GM18861 (cell line): Measurements from ENCODE around the gene SDK1.
"Not testable (repeated sequence)": the region's sequence is repeated elsewhere in the genome, so short reads cannot be mapped to it uniquely, and the experiment has no call there.

Experiments used
- ATAC-seq: cut with Tn5 transposase; IDR thresholded peaks from one replicate; pipeline ENCODE4 v1.9.1; 2021; ENCODE audit not compliant: unreplicated experiment

SDK1 gene

DNA sequence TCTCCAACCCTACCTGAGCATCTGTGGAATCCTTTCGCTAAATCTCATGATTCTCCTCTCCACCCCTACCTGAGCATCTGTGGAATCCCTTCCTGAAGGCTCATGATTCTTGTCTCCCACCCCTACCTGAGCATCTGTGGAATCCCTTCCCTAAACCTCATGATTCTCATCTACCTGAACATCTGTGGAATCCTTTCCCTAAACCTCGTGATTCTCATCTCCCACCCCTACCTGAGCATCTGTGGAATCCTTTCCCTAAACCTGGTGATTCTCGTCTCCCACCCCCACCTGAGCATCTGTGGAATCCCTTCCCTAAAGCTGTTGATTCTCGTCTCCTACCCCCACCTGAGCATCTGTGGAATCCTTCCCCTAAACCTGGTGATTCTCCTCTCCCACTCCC is 342.0 kb downstream of the SDK1 start:
- ATAC-seq, result no peak

DNA sequence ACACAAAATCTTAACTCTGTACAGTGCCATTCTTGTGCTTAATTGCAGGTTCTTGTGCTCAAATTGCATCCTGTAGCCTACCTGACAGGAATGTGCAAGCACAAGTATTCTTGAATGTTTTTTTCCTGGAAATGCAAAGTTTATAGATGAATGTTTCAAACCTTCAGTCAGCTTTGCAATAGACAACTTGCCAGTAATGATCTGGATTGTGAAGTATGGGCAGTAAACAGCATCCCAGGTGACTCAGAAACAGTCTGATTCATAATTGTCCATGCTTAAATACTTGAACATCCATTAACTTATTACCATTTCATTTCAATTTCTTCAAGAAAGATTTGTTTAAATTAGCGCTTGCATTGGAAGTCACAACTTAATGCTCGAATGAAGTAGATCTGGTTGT is 347.2 kb downstream of the SDK1 start:
- no peak for ATAC-seq

DNA sequence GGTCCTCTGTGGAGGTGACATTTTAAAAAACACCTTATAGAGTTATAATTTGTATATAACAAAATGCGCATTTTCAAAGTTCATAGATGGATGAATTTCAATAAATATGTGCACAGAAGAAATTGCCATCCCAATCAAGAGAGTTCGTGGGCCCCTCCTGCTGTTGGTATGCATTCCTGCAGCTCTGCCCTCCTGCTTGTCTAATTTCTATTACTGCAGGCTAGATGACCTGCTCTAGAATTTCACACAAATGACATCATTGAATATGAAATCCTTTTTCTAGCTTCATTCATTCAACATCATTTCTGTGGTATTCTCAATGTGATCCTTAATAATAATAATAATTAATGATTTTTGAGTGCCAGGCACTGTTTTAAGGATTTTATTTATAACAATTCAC is 348.2 kb downstream of the SDK1 start:
- ATAC-seq, result no peak

DNA sequence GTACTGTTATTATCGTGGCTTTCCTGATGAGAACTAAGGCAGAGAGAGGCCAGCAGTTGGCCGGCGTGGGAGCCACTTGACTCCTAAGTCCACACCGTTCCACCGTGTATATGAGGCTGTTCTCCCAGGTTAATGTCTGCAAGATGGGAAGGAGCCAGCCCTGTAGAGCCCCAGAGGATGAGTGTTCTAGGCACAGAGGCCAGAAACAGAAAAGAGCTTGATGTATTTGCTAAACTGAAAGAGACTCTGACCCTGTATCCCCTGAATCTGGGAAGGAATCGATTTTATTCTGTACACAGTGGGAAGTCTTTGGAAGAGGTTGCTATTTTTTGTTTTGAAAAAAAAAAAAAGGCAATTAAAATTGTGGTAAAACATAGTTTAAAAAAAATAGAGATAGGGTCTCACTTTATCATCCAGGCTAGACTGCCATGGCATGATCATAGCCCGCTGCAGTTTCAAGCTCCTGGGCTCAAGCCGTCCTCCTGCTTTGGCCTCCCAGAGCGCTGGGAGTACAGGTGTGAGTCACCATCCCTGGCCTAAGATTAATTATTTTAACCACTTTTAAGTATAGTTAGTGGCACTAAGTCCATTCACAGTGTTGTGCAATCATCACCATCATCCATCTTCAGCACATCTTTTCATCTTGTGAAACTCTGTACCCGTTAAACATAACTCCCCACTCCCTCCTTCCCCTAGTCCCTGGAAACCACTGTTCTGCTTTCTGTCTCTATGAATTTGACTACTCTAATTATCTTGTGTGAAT is 348.8 kb downstream of the SDK1 start:
- ATAC-seq, result no peak

DNA sequence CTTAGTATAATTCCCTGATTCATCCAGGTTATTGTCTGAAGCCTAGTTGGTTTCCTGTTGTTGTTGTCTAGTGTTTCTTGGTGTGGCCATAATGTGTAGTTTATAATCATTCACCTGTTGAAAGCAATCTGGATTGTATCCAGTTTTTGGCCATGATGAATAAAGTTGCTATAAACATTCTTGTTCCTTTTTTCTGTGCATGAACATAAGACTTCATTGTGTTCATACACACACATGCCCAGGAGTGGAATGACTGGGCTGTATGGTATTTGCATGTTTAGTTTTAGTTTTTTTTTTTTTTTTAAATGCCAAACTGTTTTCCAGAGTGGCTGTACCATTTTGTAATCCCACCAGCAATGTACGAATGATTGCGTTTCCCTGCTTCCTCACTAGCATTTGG is 349.8 kb downstream of the SDK1 start:
- no peak for ATAC-seq

DNA sequence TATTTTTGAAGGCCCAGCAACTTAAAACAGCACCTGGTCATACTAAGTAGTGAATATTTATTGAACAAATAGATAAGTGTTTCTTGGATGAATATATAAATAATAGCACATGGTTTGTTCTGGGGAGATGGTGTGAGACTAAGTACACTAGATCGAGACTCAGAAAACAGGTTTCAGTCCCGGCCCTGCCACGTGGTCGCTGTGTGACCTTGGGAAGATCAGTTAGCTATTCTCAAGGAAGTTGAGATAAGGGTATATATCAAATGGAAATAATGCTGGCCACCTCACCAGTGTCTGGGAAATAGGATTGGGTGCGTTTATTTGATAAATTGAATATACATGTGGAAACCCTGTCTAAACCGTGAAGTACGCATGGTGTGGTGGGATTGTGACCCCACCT is 354.6 kb downstream of the SDK1 start:
- ATAC-seq, result no peak

DNA sequence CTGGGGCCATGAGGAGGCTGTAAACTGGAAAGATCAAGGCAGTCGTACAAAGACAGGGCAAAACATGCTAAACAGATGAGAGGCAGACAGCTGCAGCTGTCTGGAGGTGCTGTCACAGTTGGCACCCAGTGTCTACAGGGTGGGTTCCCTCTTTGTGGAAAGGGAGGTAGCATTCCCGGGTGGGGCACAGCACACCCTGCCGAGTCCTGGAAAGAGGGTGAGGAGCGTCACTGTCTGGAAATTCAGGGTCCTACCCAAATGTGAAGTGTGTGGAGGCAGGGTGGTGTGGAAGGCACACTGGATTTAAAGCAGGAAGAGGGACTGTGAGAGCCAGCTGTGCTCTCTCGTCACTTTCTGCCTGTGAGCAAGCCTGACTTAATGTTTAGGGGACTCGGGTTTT is 356.2 kb downstream of the SDK1 start:
- ATAC-seq, result no peak

DNA sequence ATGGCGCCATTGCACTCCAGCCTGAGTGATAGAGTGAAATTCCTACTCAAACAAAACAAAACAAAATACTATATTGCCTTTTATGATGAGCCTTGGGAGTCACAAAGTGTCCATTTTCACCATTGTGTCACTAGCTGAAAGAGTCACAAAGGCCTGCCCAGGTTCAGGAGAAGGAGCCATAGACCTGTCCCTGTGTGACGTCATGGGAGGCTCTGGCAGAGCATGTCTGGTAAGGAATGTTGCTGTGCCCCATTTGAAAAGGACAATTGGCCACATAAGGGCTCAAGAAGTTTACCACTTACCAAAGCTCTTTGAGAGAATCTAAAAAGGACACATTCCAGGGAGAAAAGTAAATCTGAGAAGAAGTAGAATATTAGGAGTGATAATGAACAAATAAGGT is 367.7 kb downstream of the SDK1 start:
- ATAC-seq, result no peak

DNA sequence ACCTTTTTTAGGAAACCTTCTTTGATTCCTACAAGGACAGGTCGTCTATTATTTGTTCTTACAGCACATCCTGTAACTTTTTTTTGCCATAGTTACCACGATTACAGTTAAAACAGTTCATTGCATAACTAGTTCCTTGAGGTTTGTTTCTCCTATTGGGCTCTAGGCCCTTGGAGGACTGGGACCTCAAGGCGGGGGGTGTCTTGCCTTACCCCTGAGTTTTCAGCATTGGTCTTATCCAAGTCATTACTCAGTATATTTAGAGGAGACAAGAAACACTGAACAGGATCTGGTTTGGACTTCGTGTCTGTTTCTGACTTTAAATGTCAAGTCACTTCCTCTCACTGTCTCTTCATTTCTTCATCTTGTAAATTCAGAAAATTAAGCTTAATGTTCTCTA is 369.8 kb downstream of the SDK1 start:
- ATAC-seq, result no peak

DNA sequence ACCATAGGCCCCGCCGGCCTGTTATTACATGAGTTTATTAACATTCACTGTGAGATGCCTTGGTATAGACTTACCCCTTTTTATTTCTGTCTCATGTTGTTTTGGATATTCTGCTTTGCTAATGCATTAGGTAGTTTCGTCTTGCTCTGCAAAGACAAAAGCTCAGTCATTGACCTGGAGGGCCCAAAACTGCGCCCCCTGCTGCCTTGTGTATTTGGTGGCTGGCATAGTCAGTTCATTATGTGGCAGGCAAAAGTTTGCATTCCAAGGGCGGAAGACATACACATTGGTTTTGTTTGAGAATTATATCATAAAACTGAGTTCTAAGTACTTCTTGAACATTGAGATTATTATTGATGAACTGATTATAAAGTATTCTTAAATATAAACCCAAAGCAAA is 372.5 kb downstream of the SDK1 start:
- ATAC-seq, result no peak

DNA sequence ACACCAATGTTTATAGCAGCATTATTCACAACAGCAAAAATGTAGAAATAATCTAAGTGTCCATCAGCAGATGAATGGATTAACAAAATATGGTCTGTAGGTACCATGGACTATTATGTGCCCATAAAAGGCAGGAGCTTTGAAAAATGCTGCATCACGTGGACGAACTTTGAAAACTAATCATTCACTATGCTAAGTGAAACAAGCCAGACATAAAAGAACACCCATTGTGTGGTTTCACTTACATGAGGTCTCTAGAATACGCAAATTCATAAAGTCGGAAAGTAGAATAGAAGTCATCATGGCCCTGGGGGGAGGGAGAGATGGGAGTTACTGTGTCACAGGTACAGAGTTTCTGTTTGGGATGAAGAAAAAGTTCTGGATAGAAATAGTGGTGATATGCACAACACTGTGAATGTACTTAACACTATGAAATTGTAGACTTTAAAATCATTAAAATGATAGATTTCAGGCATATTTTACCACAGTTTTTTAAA is 377.3 kb downstream of the SDK1 start:
- ATAC-seq, result no peak

DNA sequence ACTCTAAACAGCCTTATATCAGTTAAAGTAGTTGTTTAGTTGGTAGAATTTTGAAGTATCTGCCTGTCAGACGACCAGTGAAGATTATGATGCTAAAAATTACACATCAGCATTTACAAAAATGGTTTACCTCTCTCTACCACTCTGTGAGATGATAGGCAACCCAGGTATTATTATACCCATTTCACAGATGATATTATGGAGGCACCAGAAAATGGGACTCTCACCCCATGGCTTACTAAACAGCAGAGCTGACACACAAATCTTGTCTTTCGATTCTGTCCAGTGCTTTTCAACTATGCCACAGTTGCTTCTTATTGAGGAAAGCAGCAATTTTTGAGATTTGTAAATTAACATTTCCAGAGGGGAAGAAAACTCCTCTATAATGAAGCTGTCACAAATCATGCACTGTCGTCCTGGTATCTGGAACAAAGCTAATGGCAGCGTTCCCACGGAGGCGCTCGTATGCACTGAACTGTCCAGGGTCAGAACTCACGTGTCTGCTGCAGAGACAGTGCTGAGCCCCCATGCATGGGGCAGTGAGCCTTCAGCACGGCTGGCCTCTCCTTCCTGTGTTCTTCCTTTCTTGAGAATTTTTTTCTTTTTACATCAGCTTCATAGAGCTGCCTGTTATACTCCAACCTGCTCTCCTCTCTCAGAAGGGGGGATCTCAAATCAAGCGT is 381.1 kb downstream of the SDK1 start:
- no peak for ATAC-seq

DNA sequence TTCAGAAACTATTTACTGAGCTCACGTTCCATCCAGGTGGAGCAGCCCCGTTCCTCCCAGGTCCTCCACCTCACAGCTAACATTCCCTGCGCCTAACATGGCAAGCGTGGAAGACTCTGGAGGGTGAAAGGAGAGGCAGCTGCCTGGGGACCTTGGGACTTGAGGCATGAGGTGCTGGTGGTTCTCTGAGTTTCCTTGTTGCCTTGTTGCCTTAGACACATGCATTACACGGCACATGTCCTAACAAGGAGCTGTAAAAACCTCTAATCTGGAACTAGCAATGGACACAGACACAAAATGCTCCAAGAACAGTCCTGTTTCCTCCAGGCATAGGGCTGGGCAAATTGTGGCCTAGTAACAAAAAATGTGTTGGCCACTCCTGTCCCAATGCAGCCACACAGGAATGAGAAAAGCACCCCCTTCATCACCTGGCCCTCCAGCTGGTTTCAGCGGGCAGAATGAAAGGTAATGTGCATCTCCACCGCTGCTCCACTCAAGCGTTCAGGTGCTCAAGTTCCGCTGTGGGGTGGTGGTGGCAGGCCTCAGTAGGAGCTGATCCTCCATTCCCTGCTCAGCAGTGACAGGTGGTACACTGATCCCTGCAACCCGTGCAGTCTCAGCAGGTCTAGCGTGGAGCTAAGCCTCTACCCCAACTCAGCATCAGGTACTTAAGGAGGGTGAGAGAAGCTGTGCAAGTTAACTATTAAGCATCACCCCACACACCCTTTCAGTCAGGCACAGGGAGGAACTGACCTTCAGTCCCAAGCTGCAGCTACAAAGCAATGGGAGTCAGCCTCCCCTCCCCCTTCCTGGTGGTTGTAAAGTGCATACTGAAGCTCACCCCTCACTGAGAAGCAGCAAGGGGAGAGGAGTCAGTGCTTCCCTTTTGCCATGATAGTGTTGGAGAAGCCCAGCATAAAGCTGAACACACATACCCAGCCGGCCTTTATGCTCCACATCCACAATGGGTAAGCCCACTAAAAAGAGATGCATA is 382.8 kb downstream of the SDK1 start:
- ATAC-seq, result no peak

DNA sequence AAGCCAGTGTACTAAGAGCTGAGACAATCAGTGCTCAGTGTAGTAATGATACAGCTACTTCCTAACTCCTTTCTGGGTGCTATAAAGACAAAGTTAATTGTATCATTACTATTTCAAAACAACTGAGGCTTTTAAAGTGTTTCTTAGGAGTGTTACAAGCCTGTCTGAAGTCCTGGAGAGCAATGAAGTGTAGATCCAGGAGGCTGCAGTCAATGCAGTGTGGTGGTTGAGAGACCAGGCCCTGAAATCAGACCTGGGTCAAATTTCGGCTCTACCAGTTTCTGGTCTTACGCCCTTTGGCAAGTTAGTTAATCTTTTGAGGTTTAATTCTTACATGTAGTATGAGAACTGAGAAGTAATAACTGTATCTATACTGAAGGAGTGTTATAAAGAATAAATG is 387.0 kb downstream of the SDK1 start:
- no peak for ATAC-seq

DNA sequence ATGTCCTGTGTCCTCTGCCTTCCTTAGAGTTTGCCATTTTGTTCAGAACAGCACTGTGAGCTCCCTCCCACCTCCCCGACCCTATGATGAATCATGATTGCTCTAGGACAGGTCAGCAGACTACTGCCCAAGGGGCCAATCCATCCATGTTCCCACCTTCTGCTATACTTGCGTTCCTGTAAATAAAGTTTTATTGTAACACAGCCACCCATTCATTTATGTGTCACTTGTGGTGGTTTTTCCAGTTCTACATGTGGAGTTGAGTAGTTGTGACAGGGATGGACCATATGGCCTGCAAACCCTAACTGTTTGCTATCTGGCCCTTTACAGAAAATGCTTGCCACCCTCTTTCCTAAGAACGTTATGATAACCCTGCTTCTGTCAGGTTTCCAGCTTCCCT is 387.8 kb downstream of the SDK1 start:
- no peak for ATAC-seq

DNA sequence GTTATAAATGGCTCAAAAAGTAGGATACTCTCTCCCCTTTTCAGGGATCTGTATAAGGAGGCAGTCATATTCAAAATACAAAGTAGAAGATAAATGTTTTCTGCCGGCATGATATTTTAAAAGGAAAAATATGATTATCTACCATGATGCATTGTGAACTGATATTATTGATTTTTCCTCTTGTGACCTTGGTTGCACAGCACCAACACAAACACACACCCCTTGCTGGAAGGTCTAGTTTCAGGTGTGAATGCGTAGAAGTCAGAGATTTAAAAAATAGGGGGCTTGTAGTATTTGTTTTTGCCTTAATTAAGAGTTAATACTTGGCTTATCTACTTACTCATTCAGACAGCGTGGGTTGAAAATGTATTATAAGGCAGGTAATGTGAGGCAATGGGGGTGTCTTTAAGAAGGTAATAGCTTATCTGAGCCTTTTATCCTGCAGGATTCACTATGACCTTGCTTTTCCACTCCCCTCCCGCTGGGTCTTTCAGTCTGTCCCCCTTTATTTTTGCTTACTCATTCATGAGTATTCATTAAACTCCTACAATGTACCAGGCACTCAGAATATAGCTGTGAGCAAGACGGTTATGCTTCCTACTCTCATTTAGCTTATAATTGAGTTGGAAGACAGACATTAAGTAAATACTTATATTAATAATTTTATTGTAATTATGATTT is 390.6 kb downstream of the SDK1 start:
- ATAC-seq, result no peak

DNA sequence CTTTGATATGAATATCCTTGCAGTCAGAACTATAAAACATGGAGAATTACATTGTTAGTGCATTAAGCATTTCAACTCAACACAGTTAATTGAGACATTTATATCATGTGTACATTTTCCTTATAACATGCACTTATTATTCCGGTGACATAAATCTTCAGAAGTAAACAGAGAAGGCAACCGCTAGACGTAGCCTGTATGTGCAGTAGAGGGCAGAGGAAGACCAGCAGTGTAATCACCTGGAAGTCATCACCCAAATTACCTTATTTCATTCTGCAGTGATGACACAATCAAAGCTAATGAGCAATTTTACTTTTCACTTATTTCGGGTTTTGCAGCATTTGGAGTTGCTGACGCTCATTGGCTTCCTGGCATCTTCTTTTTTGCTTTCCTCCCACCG is 394.6 kb downstream of the SDK1 start:
- no peak for ATAC-seq

DNA sequence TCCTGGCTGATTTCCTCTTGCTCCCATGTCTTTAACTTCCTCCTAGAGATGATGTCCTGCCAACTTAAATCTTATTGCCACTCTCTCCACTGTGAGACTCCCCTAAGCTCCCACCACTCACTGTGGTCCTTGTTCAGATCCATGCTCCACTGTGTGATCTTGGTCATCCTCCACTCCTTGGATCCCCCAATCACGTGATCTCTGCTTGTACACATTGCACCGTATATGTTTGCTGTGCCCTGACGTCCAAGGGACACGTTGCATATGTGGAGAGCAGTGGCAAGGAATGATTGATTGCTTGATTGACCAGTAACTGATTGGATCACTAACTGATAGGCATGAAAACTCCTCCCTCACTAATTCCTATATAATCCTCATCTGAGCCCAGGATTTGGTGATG is 395.1 kb downstream of the SDK1 start:
- ATAC-seq, result no peak

DNA sequence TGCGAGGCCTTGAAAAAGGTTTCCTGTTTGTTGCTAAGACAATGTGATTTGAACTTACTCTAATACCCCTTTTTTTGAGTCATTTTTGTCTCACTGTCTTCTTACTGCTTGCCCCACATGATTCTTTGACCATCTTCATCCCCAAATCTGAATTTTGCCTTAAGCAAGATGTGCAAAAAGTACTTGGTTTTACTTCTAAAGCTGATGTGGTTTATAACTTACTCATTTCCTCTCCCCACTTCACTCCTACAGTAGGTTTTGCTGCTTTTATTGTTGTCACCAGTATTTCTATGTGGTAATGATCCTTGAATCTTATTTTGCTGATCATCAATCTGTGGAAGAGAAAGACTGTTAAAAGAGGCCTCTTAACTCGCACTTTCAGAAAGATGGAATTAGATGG is 396.4 kb downstream of the SDK1 start:
- ATAC-seq, result no peak

DNA sequence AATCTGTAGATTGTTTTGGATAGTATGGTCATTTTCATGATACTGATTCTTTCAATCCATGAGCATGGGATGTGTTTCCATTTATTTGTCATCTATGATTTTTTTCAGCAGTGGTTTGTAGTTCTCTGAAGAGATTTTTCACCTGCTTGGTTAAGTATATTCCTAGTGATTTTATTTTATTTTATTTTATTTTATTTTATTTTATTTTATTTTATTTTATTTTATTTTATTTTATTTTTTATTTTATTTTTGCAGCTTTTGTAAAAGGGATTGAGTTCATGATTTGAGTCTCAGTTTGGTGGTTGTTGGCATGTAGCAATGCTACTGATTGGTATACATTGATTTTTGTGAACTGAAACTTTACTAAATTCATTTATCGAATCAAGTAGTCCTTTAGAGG is 404.2 kb downstream of the SDK1 start:
- ATAC-seq, result no peak

DNA sequence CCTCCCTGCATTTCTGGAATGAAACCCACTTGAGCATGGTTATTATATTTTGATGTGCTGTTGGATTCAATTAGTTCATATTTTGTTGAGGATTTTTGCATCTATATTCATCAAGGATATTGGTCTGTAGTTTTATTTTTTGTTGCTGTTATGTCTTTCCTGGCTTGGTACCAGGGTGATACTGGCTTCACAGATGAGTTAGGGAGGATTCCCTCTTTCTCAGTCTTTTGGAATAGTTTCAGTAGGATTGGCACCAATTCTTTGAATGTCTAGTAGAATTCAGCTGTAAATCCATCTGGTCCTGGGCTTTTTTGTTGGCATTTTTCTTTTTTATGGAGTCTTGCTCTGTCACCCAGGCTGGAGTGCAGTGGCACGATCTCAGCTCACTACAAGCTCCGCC is 405.0 kb downstream of the SDK1 start:
- not testable (repeated sequence) for ATAC-seq
